HEK293T (cell line): ENCODE measurements around the gene XPR1.

ENCODE experiments used
- CTCF ChIA-PET: fragments of 350-600 bp; formaldehyde crosslinking; extraction: SDS; loops from one replicate; lab custom pipeline; 2021; ENCODE audit warnings: antibody characterized with exemption, inconsistent platforms; lab: Yijun Ruan, JAX
- POLR2A ChIA-PET: fragments of 350-600 bp; formaldehyde crosslinking; extraction: SDS; loops from one replicate; lab custom pipeline; 2020; ENCODE audit warnings: antibody characterized with exemption, inconsistent platforms; lab: Yijun Ruan, JAX
- DNase-seq: peaks from one replicate; pipeline ENCODE4 v3.0.0; 2012; ENCODE audit warnings: mixed read lengths; ENCODE audit errors: extremely low spot score
- ARNT ChIP-seq: fragments of 450-650 bp; IDR thresholded peaks from 2 replicates; pipeline ENCODE4 v1.6.1; 2017; ENCODE audit warnings: mild to moderate bottlenecking
- BHLHE40 ChIP-seq: fragments of 450-650 bp; IDR thresholded peaks from 2 replicates; pipeline ENCODE4 v1.6.1; 2016; ENCODE audit warnings: mild to moderate bottlenecking, moderate library complexity, borderline replicate concordance
- CTBP1 ChIP-seq: fragments of 450-650 bp; IDR thresholded peaks from 2 replicates; pipeline ENCODE4 v1.6.1; 2016; ENCODE audit warnings: borderline replicate concordance
- ELF4 ChIP-seq: fragments of 450-650 bp; IDR thresholded peaks from 2 replicates; pipeline ENCODE4 v1.6.1; 2017; ENCODE audit warnings: antibody characterized with exemption
- FOXA1 ChIP-seq: fragments of 450-650 bp; IDR thresholded peaks from 2 replicates; pipeline ENCODE4 v1.6.1; 2016; ENCODE audit warnings: mild to moderate bottlenecking
- FOXK2 ChIP-seq: fragments of 450-650 bp; IDR thresholded peaks from 2 replicates; pipeline ENCODE4 v1.6.1; 2016; ENCODE audit warnings: mild to moderate bottlenecking
- FOXM1 ChIP-seq: fragments of 450-650 bp; IDR thresholded peaks from 2 replicates; pipeline ENCODE4 v1.6.1; 2017; ENCODE audit warnings: mild to moderate bottlenecking, borderline replicate concordance
- HDGF ChIP-seq: fragments of 450-650 bp; IDR thresholded peaks from 2 replicates; pipeline ENCODE4 v1.6.1; 2017; ENCODE audit warnings: antibody characterized with exemption, borderline replicate concordance
- L3MBTL2 ChIP-seq: fragments of 450-650 bp; conservative IDR thresholded peaks from 2 replicates; pipeline ENCODE4 v1.6.1; 2016; ENCODE audit warnings: mild to moderate bottlenecking
- LEF1 ChIP-seq: fragments of 450-650 bp; IDR thresholded peaks from 2 replicates; pipeline ENCODE4 v1.6.1; 2017; ENCODE audit warnings: mild to moderate bottlenecking, borderline replicate concordance
- NFRKB ChIP-seq: fragments of 450-650 bp; IDR thresholded peaks from 2 replicates; pipeline ENCODE4 v1.6.1; 2016; ENCODE audit warnings: mild to moderate bottlenecking, moderate library complexity
- PKNOX1 ChIP-seq: fragments of 450-650 bp; IDR thresholded peaks from 2 replicates; pipeline ENCODE4 v1.6.1; 2016
- SP1 ChIP-seq: fragments of 450-650 bp; IDR thresholded peaks from 2 replicates; pipeline ENCODE4 v1.6.1; 2017
- SUZ12 ChIP-seq: fragments of 450-650 bp; IDR thresholded peaks from 2 replicates; pipeline ENCODE4 v1.6.1; 2016; ENCODE audit warnings: mild to moderate bottlenecking
- TARDBP ChIP-seq: fragments of 450-650 bp; IDR thresholded peaks from 2 replicates; pipeline ENCODE4 v1.6.1; 2016
- ZNF384 ChIP-seq: fragments of 450-650 bp; IDR thresholded peaks from 2 replicates; pipeline ENCODE4 v1.6.1; 2016

Gene XPR1

GRCh38 chr1:180911640-180912191, 279.9 kb downstream of the XPR1 start:
- ChIA-PET CTCF (no interaction called here), POLR2A (no interaction called here)
- no peak for TF ChIP-seq NFRKB
- no peak for TF ChIP-seq PKNOX1
- TF ChIP-seq LEF1, result no peak
- no peak for TF ChIP-seq L3MBTL2
- TF ChIP-seq SUZ12, result no peak
- TF ChIP-seq ZNF384, result no peak
- DNase-seq, result no peak

GRCh38 chr1:180912211-180912800, 280.5 kb downstream of the XPR1 start:
- ChIA-PET CTCF (no interaction called here), POLR2A (no interaction called here)
- TF ChIP-seq LEF1 (no peak), BHLHE40 (no peak), FOXM1 (no peak), FOXK2 (no peak), CTBP1 (no peak), PKNOX1 (no peak), SUZ12 (no peak), SP1 (no peak), TARDBP (no peak), L3MBTL2 (no peak), ARNT (no peak), NFRKB (no peak), HDGF (no peak), ZNF384 (no peak), ELF4 (no peak), FOXA1 (no peak)
- DNase-seq, result no peak

- DNase-seq, result no peak
- ChIA-PET CTCF (no interaction called here), POLR2A (no interaction called here)
- TF ChIP-seq FOXM1 (no peak), L3MBTL2 (no peak), TARDBP (no peak), HDGF (no peak), ELF4 (no peak), LEF1 (no peak), ARNT (no peak), FOXK2 (no peak), ZNF384 (no peak), NFRKB (no peak), PKNOX1 (no peak), CTBP1 (no peak), FOXA1 (no peak), BHLHE40 (no peak), SUZ12 (no peak), SP1 (no peak)
Observed at GRCh38 chr1:180912801-180913565, 281.2 kb downstream of the XPR1 start, which contains the start of gene KIAA1614. Gene KIAA1614, plus strand, starts transcription at chr1:180912897. Its CDS starts 347 bp downstream, at chr1:180913244.

GRCh38 chr1:180915426-180915965, 283.7 kb downstream of the XPR1 start:
- ChIA-PET POLR2A (no interaction called here), CTCF (no interaction called here)
- TF ChIP-seq CTBP1 (no peak), NFRKB (no peak), LEF1 (no peak), TARDBP (no peak), FOXA1 (no peak), ARNT (no peak), PKNOX1 (no peak), L3MBTL2 (no peak), FOXM1 (no peak), HDGF (no peak), ZNF384 (no peak), ELF4 (no peak), SUZ12 (no peak), FOXK2 (no peak), BHLHE40 (no peak)
- no peak for DNase-seq
